BE2C (cell line): ENCODE measurements around the gene PANK1.

Source experiments
- DNase-seq: peaks from one replicate; pipeline ENCODE4 v3.0.0-alpha.2; 2020
- H3K27me3 ChIP-seq: fragments of 250-450 bp; sonication (Bioruptor Pico); 2 replicates; pipeline ENCODE4 v1.5.1; 2020; ENCODE audit warnings: mild to moderate bottlenecking
- H3K36me3 ChIP-seq: fragments of 250-450 bp; sonication (Bioruptor Pico); 2 replicates; pipeline ENCODE4 v1.5.1; 2020; ENCODE audit warnings: mild to moderate bottlenecking
- H3K4me1 ChIP-seq: fragments of 250-450 bp; sonication (Bioruptor Pico); 2 replicates; pipeline ENCODE4 v1.5.1; 2020
- H3K4me3 ChIP-seq: 2 replicates; pipeline ENCODE4 v1.5.1; 2011; ENCODE audit warnings: low read depth, low read length
- H3K9me3 ChIP-seq: fragments of 250-450 bp; sonication (Bioruptor Pico); 2 replicates; pipeline ENCODE4 v1.5.1; 2020
- TF ChIP-seq, protein P1 (sequence below): IDR thresholded peaks from 2 replicates; pipeline ENCODE4 v1.5.1; 2012; ENCODE audit warnings: mild to moderate bottlenecking, low read depth, low read length

PANK1 gene

DNA sequence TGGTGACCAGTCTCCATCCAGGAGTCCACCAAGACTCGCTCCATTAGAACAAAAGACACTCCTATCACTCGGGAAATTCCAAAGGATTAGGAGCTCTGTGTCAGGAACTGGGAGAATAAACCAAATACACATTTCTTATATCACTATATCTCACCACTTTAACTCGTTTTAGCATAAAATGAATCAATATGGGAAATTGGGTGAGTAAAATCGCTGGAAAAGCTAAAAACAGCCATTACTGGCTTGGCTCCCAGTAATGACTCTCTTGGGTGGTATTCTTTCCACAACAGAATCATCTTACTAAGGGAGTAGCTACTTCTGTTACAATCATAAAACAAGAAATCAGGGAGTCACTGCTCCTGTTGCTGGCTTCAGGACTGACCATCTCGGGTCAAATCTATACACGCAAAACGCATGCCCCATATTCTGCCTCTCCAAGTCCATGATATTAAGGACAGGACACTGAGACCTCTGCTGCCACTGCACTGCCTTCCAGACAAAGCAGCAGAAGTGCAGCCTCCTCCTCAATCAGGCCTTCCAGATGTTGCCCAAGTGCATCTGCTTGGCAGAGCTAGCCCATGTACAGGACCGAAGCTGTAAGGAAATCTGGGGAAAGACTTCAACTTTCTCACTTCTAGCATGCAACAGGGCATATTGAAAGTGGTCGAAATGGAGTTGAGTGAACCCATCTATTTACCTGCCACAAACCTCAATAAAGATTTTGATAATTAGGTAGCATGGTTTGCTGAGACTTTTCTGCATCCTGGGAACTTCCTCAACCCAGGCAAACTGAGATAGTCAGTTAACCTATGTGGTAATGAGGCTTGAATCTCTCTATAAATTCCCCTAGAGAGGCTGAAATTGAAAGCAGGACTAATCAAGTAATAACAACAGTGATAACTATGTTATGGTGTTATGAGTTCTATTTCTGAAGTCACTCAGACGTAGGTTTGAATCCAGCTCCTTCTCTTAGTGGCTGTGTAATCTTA lies 14.4 kb upstream of the PANK1 start:
- TF ChIP-seq, protein P1, sequence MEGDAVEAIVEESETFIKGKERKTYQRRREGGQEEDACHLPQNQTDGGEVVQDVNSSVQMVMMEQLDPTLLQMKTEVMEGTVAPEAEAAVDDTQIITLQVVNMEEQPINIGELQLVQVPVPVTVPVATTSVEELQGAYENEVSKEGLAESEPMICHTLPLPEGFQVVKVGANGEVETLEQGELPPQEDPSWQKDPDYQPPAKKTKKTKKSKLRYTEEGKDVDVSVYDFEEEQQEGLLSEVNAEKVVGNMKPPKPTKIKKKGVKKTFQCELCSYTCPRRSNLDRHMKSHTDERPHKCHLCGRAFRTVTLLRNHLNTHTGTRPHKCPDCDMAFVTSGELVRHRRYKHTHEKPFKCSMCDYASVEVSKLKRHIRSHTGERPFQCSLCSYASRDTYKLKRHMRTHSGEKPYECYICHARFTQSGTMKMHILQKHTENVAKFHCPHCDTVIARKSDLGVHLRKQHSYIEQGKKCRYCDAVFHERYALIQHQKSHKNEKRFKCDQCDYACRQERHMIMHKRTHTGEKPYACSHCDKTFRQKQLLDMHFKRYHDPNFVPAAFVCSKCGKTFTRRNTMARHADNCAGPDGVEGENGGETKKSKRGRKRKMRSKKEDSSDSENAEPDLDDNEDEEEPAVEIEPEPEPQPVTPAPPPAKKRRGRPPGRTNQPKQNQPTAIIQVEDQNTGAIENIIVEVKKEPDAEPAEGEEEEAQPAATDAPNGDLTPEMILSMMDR = no peak
- no peak overlapping the region for H3K4me3 ChIP-seq
- no peak for DNase-seq

DNA sequence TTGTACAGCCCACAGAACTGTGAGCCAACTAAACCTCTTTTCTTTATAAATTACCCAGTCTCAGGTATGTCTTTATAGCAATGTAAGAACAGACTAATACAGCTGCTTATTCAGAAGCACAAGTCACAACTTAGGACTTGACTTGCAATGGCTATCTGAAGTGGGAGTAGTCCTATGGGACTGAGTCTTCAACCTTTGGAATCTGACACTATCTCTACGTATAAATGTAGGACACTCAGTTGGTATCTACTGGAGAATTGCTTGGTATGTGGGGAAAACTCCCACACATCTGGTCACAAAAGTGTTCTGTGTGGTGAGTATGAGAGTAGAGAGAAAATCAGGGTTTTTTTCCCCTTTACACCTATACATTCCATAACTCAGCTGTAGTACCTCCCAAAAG lies 12.3 kb upstream of the PANK1 start:
- no peaks in the 10 kb centered on the region for H3K4me1 ChIP-seq
- H3K27me3 ChIP-seq = no peaks in the 10 kb centered on the region
- no peak for DNase-seq
- H3K36me3 ChIP-seq = no peaks in the 10 kb centered on the region
- no peaks in the 10 kb centered on the region for H3K9me3 ChIP-seq
- TF ChIP-seq, protein P1 = no peak
- no peak overlapping the region for H3K4me3 ChIP-seq

More for the DNA sequence above, 14.4 kb upstream of the PANK1 start:
- Histone ChIP-seq H3K4me1 (no peaks in the 10 kb centered on the region), H3K36me3 (no peaks in the 10 kb centered on the region), H3K9me3 (no peaks in the 10 kb centered on the region), H3K27me3 (no peaks in the 10 kb centered on the region)

DNA sequence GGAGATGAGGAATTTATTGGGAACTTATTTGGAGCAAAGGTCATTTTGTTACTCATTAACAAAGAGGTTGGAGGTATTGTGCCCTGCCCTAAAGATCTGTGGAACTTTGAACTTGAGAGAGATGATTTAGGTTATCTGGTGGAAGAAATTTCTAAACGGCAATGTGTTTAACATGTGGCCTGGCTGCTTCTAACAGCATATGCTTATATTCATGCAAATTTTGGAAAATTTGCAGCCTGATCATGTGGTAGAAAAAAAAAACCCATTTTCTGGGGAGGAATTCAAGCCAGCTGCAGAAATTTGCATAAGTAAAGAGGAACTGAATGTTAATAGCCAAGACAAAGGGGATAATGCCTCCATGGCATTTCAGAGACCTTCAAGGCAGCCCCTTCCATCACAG lies 10.7 kb upstream of the PANK1 start:
- Histone ChIP-seq H3K4me1 (no peaks in the 10 kb centered on the region), H3K36me3 (no peaks in the 10 kb centered on the region), H3K9me3 (no peaks in the 10 kb centered on the region), H3K27me3 (no peaks in the 10 kb centered on the region), H3K4me3 (no peak overlapping the region)
- DNase-seq = no peak
- TF ChIP-seq, protein P1 = no peak

DNA sequence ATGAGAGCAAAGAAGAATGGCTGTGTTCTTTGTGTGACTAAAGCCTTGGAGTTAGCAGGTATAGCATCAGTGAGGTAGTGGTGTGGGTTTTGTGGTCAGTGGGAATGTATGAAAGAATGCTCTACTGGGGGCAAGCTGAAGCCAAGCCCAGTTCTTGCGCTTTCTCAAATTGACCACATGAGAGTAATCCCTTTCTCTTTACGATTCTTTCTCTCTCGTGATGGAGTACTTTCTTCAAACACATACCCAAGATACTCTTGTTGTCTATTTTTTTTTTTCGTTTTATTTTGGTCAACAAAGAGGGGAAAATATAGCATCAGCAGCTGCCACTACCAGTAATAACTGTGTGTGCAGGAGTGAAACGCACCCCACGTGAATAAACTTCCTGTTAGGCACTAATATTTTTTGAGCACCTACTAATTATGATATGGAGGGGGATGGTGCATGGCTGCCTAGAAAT lies 8.4 kb upstream of the PANK1 start:
- Histone ChIP-seq H3K36me3 (no peaks in the 10 kb centered on the region), H3K4me3 (no peak overlapping the region), H3K27me3 (no peaks in the 10 kb centered on the region), H3K9me3 (no peaks in the 10 kb centered on the region), H3K4me1 (no peaks in the 10 kb centered on the region)
- TF ChIP-seq, protein P1 = no peak
- DNase-seq = no peak

DNA sequence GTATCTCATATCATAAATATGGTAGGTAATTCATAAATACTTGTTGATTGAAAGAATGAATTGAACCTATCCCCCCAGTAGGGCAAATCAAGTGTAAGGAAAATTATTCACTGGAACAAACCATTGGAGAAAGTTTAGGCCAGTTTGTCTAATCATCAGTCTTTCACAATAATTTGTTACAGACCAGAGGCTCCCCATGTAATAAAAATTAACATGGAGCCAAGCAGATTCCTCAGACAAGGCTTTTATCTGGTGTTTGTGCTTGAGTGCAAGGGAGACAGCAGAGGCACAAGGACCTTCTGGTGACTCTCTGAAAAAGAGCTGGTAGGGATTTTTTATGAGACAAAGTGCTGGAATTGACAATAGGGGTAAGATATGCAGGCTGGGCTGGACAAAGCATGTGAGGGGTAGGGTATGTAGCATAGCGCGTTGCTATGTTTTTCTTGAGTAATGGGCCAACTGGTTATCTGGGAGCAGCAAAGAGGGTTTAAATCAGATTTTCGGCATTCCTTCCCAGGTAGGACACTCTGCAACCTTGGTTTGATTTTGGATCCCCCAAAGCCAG lies 7.8 kb upstream of the PANK1 start:
- no peaks in the 10 kb centered on the region for H3K36me3 ChIP-seq
- no peak for DNase-seq
- no peaks in the 10 kb centered on the region for H3K27me3 ChIP-seq
- no peak overlapping the region for H3K4me3 ChIP-seq
- H3K4me1 ChIP-seq = no peaks in the 10 kb centered on the region
- no peaks in the 10 kb centered on the region for H3K9me3 ChIP-seq
- TF ChIP-seq, protein P1 = no peak

DNA sequence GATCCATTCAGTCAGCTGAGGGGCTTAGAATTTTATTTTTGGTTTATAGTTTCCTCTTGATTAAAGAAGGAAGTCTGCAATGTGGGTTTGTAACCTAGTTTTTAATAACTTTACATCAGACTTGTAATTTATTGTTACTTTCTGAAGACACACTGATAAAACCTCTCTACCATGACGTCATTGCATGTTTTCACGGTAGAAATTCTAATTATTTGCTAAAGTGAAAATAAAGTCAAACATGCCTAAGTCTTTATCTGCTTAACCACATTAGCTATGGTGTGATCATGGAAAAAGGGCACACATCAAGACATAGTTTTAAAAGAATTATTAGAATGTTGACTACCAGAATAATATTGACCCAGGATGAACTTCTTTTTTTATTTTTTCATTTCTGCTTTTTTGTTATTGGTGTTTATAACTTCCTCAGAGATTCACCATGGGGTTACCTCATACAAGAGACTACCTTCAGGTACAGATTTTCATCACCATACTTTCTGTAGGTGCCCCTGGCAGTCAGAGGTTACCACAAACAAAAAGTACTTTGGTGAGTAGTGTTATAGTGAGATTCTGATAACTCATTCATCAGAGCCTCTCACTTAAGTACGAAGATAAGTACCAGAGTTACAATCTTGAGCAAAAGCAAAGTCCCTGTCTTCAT lies 7.0 kb upstream of the PANK1 start:
- H3K9me3 ChIP-seq = no peaks in the 10 kb centered on the region
- H3K4me3 ChIP-seq = no peak overlapping the region
- DNase-seq = no peak
- H3K4me1 ChIP-seq = no peaks in the 10 kb centered on the region
- H3K27me3 ChIP-seq = no peaks in the 10 kb centered on the region
- no peaks in the 10 kb centered on the region for H3K36me3 ChIP-seq
- TF ChIP-seq, protein P1 = no peak
